NCI-H2081 (cell line): ENCODE results near the gene PINK1.

Source experiments
- DNase-seq, 2 experiments: peaks; one replicate each; lab custom pipeline; 2025; lab: John Stamatoyannopoulos, UW

The PINK1 gene

GRCh38 chr1:20680269-20680668 lies 47.0 kb downstream of the PINK1 start:
- DNase-seq, result no peak

GRCh38 chr1:20681999-20682398 lies 48.7 kb downstream of the PINK1 start:
- DNase-seq, result no peak

GRCh38 chr1:20682571-20683236 lies 49.4 kb downstream of the PINK1 start:
- DNase-seq, result no peak

- DNase-seq, result no peak
Measured at GRCh38 chr1:20683614-20684013, 50.4 kb downstream of the PINK1 start.

- no peak for DNase-seq
Measured at GRCh38 chr1:20684050-20684620, 50.9 kb downstream of the PINK1 start.

GRCh38 chr1:20684651-20685050 lies 51.4 kb downstream of the PINK1 start:
- DNase-seq, result no peak

- no peak for DNase-seq
Measured at GRCh38 chr1:20685099-20685662, 51.9 kb downstream of the PINK1 start.

- no peak for DNase-seq
Measured at GRCh38 chr1:20685741-20686140, 52.5 kb downstream of the PINK1 start.

GRCh38 chr1:20686883-20687725 lies 53.8 kb downstream of the PINK1 start:
- no peak for DNase-seq

GRCh38 chr1:20689645-20690056 lies 56.4 kb downstream of the PINK1 start:
- no peak for DNase-seq

GRCh38 chr1:20691872-20692271 lies 58.6 kb downstream of the PINK1 start:
- DNase-seq, result no peak

- DNase-seq, result no peak
Measured at GRCh38 chr1:20693623-20694022, 60.4 kb downstream of the PINK1 start.

- no peak for DNase-seq
Measured at GRCh38 chr1:20695515-20695914, 62.3 kb downstream of the PINK1 start.

GRCh38 chr1:20696397-20697333 lies 63.4 kb downstream of the PINK1 start:
- peak; percentile 89 for DNase-seq

- DNase-seq, result no peak
Measured at GRCh38 chr1:20697563-20697962, 64.3 kb downstream of the PINK1 start.

- no peak for DNase-seq
Measured at GRCh38 chr1:20698195-20698910, 65.1 kb downstream of the PINK1 start.

- no peak for DNase-seq
Measured at GRCh38 chr1:20699558-20699957, 66.3 kb downstream of the PINK1 start.

GRCh38 chr1:20700636-20701215 lies 67.5 kb downstream of the PINK1 start:
- no peak for DNase-seq
